ENCODE results near the gene VKORC1L1. TPM values are rescaled to one million over a fixed set of nuclear protein-coding genes. Genes with fewer than 3 reads are reported as not detected.
"Not testable (repeated sequence)": the region's sequence is repeated elsewhere in the genome, so short reads cannot be mapped to it uniquely, and the experiment has no call there.

VKORC1L1 gene
- total RNA-seq, 1 donor from 2014 or later: 31.0 TPM

GRCh38 chr7:65983965-65984658, 111.2 kb downstream of the VKORC1L1 start:
- H3K4me3 Mint-ChIP-seq: no peak overlapping the region
- H3K36me3 Mint-ChIP-seq (ENCODE audit: low read depth): peaks cover 6% of the 10 kb centered on the region
- peaks cover 10% of the 10 kb centered on the region for H3K4me1 Mint-ChIP-seq
- no peak for DNase-seq
- no peaks in the 10 kb centered on the region for H3K27me3 Mint-ChIP-seq
- intact Hi-C loops (cut with micrococcal nuclease): loop anchor here (2.0 to 10.0 kb wide), 6 partner anchors 133 to 1679 kb away; partner anchors contain the start of genes SBDS and TYW1
- H3K27ac Mint-ChIP-seq: no peak overlapping the region
- H3K9me3 Mint-ChIP-seq: no peaks in the 10 kb centered on the region

- H3K9me3 Mint-ChIP-seq: no peaks in the 10 kb centered on the region
- no peak overlapping the region for H3K4me3 Mint-ChIP-seq
- H3K36me3 Mint-ChIP-seq (ENCODE audit: low read depth): no peaks in the 10 kb centered on the region
- intact Hi-C loops (cut with micrococcal nuclease): loop anchor here (10.0 kb wide), 2 partner anchors 1317 to 1683 kb away; no protein-coding TSS in a partner anchor
- no peak for DNase-seq
- H3K27ac Mint-ChIP-seq: no peak overlapping the region
- H3K4me1 Mint-ChIP-seq: no peaks in the 10 kb centered on the region
- no peaks in the 10 kb centered on the region for H3K27me3 Mint-ChIP-seq
These were observed 115.2 kb downstream of the VKORC1L1 start for GRCh38 chr7:65988084-65988483.

- H3K9me3 Mint-ChIP-seq; H3K4me3 Mint-ChIP-seq; H3K36me3 Mint-ChIP-seq (ENCODE audit: low read depth); H3K27ac Mint-ChIP-seq; DNase-seq; H3K27me3 Mint-ChIP-seq; H3K4me1 Mint-ChIP-seq: not testable (repeated sequence)
- intact Hi-C loops (cut with micrococcal nuclease): loop anchor here (10.0 kb wide), 2 partner anchors 1316 to 1684 kb away; no protein-coding TSS in a partner anchor
These were observed 115.6 kb downstream of the VKORC1L1 start for GRCh38 chr7:65988503-65988902.

- no peak overlapping the region for H3K27ac Mint-ChIP-seq
- peaks cover 2% of the 10 kb centered on the region for H3K27me3 Mint-ChIP-seq
- no peaks in the 10 kb centered on the region for H3K9me3 Mint-ChIP-seq
- intact Hi-C loops (cut with micrococcal nuclease): loop anchor here (10.0 kb wide), 2 partner anchors 1315 to 1685 kb away; no protein-coding TSS in a partner anchor
- H3K4me3 Mint-ChIP-seq: no peak overlapping the region
- no peaks in the 10 kb centered on the region for H3K36me3 Mint-ChIP-seq (ENCODE audit: low read depth)
- no peak for DNase-seq
- no peaks in the 10 kb centered on the region for H3K4me1 Mint-ChIP-seq
These were observed 116.8 kb downstream of the VKORC1L1 start for GRCh38 chr7:65989694-65990080.

GRCh38 chr7:65991829-65992228, 119.0 kb downstream of the VKORC1L1 start:
- H3K27ac Mint-ChIP-seq; intact Hi-C loops (cut with micrococcal nuclease); H3K4me1 Mint-ChIP-seq; H3K27me3 Mint-ChIP-seq; H3K9me3 Mint-ChIP-seq; DNase-seq; H3K4me3 Mint-ChIP-seq; H3K36me3 Mint-ChIP-seq (ENCODE audit: low read depth): not testable (repeated sequence)

GRCh38 chr7:65992526-65992925, 119.7 kb downstream of the VKORC1L1 start:
- H3K36me3 Mint-ChIP-seq (ENCODE audit: low read depth): no peaks in the 10 kb centered on the region
- no peak overlapping the region for H3K27ac Mint-ChIP-seq
- DNase-seq: no peak
- no peak overlapping the region for H3K4me3 Mint-ChIP-seq
- no peaks in the 10 kb centered on the region for H3K4me1 Mint-ChIP-seq
- no peaks in the 10 kb centered on the region for H3K9me3 Mint-ChIP-seq
- H3K27me3 Mint-ChIP-seq: peaks cover 5% of the 10 kb centered on the region
- intact Hi-C loops (cut with micrococcal nuclease): no loop called here

GRCh38 chr7:65994984-65995383, 122.1 kb downstream of the VKORC1L1 start:
- H3K4me3 Mint-ChIP-seq; DNase-seq; intact Hi-C loops (cut with micrococcal nuclease); H3K27me3 Mint-ChIP-seq; H3K9me3 Mint-ChIP-seq; H3K27ac Mint-ChIP-seq; H3K36me3 Mint-ChIP-seq (ENCODE audit: low read depth); H3K4me1 Mint-ChIP-seq: not testable (repeated sequence)

- H3K4me3 Mint-ChIP-seq; H3K27me3 Mint-ChIP-seq; intact Hi-C loops (cut with micrococcal nuclease); H3K27ac Mint-ChIP-seq; H3K4me1 Mint-ChIP-seq; H3K36me3 Mint-ChIP-seq (ENCODE audit: low read depth); H3K9me3 Mint-ChIP-seq; DNase-seq: not testable (repeated sequence)
These were observed 128.0 kb downstream of the VKORC1L1 start for GRCh38 chr7:66000823-66001417.

- intact Hi-C loops (cut with micrococcal nuclease); H3K36me3 Mint-ChIP-seq (ENCODE audit: low read depth); H3K4me3 Mint-ChIP-seq; H3K27me3 Mint-ChIP-seq; H3K9me3 Mint-ChIP-seq; H3K4me1 Mint-ChIP-seq; H3K27ac Mint-ChIP-seq; DNase-seq: not testable (repeated sequence)
These were observed 132.3 kb downstream of the VKORC1L1 start for GRCh38 chr7:66005115-66005671.

- no peaks in the 10 kb centered on the region for H3K36me3 Mint-ChIP-seq (ENCODE audit: low read depth)
- no peak for DNase-seq
- no peak overlapping the region for H3K27ac Mint-ChIP-seq
- no peak overlapping the region for H3K4me3 Mint-ChIP-seq
- no peaks in the 10 kb centered on the region for H3K27me3 Mint-ChIP-seq
- H3K9me3 Mint-ChIP-seq: no peaks in the 10 kb centered on the region
- H3K4me1 Mint-ChIP-seq: no peaks in the 10 kb centered on the region
- intact Hi-C loops (cut with micrococcal nuclease): no loop called here
These were observed 134.4 kb downstream of the VKORC1L1 start for GRCh38 chr7:66007232-66007631.

Other genes starting within 250 kb of the VKORC1L1 start
- gene GUSB, start 109.1 kb downstream of the VKORC1L1 start, total RNA-seq: 52.2 and 54.7 TPM in 2 replicates
- 37.8 and 40.5 TPM in 2 replicates for gene ASL, start 202.7 kb downstream of the VKORC1L1 start, total RNA-seq
- gene CRCP, start 241.8 kb downstream of the VKORC1L1 start, total RNA-seq: 37.2 and 41.9 TPM in 2 replicates